GM21526 (cell line): Measurements from ENCODE around the gene TOGARAM2.
"Not testable (repeated sequence)": the region's sequence is repeated elsewhere in the genome, so short reads cannot be mapped to it uniquely, and the experiment has no call there.

Source experiments
- ATAC-seq: cut with Tn5 transposase; IDR thresholded peaks from one replicate; pipeline ENCODE4 v1.9.1; 2021; ENCODE audit warnings: moderate library complexity; ENCODE audit not compliant: unreplicated experiment, low FRiP score

TOGARAM2 gene

DNA sequence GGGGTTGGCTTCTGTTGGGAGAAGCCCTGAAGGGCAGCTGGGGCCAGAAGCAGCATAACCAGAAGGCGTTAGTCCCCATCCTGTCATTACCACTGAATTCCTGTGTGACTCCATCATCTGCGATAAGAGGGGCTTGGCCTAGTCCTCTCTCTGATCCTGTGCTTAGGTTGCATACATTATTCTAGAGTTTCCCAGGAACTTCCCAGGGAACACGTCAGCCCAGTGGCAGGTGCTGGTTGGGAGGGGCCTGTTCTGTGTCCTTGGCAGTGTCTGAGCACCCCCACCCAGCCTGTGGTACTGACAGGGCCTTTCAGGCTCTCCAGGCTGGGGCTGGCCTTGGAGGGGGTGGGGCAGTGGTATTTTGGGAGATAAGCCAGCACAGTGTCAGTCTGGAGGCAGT lies 4.5 kb upstream of the TOGARAM2 start:
- ATAC-seq, result no peak

DNA sequence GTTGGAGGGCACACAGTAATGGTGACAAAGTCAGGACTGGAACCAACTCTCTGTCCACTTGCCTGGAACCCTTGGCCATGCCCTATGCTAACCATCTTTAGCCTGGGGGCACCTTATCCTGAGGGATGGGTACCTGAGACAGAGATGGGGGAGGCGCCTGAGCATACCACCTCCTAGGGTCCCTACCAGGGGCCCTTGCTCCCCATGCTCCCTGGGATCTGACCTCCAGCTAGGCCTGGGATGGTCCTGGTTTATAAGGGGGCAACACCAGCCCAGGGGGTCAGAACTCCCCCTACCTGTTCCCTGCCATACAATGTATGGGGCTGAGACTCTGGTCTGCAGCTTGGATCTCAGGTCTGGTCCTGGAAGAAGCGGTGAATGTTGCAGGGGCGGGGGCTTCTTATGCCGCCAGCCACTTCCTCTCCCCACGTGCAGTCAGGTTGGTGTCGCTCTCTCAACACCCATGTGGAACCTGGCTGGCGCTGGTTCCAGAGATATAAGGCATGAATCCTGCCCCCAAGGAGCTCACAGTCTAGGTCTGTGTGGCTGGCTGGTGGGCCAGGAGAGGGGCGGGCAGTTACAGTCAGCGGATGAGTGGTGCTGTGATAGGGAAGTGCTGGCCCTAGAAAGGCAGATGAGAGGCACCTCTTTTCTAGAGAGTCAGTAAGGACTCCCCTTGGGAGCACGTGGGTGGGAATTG lies 3.8 kb upstream of the TOGARAM2 start:
- no peak for ATAC-seq

DNA sequence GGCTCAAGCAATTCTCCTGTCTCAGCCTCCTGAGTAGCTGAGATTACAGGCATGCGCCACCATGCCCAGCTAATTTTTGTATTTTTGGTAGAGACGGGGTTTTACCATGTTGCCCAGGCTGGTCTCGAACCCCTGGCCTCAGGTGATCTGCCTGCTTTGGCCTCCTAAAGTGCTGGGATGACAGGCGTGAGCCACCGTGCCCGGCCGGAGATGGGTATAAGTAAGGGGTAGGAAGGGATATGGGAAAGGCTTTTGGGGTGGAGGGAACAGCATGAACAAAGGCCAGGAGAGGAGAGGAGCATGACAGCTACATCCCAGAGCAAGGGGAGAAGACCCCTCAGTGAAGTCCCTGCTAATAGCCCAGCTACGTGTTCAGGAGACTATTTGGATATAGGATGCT lies 3.1 kb upstream of the TOGARAM2 start:
- not testable (repeated sequence) for ATAC-seq

DNA sequence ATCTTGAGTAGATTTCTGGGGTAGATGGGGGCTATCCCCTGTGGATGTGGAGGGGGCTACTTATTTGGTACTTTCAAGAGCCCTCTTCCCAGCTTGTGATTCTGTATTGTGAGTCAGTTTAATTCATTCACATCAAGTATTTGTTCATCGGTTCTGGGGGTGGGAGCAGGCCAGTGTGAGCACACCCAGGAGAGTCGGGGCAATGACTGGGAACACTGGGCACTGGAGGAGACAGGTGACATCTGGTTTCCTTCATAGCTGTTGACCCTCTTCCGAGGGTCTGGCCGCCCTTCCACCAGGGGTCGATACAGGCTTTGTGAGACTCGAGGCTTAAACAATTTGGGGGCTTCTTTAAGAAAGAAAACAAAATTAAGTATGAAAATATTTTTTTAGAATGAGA lies 2.5 kb upstream of the TOGARAM2 start:
- ATAC-seq, result no peak

DNA sequence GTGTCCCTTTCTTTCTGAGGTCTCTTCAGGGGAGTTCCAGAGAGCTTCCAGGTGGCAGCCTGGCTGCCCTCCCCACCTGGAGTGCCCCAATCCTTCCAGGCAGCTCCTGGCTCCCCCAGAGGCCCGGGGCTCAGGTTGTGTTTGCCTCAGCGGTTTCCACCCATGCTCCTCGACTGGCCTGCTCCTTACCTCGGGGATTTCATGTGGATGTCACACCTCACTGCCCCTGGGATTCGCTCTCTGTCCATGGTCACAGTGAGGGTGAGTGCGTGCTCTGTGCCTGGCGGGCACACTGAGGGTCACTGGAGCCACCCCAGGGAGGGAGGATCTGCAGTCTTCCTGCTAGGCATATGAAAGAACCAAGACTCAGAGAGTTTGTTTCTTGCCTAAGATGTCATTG lies 2.1 kb upstream of the TOGARAM2 start:
- ATAC-seq, result no peak

DNA sequence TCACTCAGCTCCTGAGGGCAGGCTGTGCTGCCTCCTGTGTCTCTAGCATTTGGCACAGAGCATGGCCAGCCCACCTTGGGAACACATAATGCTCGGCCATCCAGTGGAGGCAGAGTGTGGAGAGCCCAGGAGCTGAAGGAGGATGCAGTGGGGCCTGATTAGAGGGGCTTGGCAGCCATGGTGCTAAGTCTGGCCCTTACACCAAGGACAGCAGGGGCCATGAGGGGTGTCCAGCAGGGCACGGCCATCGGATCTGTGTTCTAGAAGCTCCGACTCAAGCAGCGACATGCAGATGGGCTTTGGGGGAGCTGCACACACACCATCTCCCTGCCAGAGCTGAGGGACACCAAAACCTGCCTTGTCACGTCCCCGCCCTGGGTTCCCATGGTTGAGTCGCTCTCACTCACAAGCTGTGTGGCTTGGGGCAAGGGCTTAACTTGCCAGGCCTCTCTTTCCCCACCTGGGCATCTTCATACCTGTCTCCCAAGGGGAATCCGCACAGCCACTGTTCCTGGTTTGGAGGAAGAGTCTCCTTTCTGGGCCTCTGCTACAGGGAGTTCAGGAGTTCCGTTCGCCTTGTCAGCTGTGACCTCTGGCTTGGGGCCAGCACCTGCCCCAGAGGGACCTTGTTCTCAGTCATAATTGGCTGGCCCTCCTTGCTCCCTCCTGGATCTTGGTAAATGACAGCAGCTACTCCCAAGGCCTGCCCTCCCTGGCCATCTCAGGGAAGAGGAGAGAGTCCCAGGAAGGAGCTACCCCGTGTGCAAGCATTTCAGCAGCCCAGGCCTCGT lies 1.3 kb upstream of the TOGARAM2 start:
- ATAC-seq, result no peak

DNA sequence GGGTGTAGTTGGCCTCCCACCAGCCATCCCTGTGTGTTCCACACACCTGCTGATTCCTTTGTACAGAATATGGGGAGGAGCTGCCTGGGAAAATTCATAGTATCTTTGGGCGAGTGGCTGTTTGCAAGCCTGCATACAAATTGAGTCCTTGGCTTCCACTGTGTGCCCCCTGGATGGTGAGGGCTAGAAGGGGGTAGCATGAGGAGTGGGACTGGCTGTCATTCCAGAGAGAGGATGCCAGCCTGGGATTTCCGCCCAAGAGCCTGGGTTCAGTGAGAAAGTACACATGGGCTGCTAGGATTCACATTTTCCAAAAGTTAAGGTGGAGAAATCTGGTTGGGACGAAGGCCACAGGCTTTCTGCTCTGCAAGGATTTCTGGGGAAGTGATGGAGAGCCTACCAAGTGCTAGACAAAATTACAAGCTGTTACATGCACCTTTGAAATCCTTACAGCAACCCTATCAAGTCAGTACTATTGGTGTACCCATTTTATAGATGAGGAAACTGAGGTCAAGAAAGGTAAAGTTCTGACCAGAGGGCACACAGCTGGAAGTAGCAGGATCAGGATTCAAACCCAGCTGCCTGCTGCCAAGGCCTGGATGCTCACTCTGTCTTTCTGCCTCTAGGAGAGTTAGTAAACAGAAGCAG lies 606 bp upstream of the TOGARAM2 start:
- no peak for ATAC-seq

DNA sequence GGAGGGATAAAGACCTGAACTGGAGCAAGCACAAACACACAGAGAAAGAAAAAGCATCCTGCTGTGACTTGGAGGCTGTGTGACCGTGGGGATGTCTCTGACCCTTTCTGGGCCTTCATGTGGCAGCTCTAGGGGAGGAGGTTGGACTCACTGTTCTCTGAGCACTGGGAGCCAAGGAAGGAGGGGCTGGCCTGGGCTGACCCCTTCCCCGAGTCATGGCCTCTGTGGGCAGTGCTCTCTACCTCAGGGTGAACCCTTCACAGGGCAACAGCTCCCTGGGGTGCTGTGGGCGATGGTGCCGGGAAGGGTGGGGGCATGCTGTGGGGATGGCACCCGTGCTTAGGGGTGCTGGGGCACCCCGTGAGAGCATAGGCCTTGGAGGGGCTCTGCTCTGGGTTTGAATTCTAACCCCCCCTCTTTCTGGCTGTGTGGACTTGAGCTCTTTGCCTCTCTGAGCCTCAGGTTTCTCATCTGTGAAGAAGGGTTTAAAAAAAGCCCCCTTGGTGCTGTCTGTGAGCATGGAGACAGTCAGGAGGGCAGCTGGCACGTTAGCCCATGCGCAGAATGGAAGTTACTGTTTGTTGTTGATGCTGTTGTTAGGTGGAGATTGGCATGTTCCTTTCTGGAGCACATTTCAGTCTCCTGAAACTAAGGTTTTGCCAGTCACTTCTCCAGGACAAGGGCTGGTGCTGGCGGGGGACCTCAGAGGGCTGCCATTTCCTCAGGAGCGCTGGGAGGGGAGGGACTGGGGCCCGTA lies 700 bp downstream of the TOGARAM2 start:
- ATAC-seq, result no peak

DNA sequence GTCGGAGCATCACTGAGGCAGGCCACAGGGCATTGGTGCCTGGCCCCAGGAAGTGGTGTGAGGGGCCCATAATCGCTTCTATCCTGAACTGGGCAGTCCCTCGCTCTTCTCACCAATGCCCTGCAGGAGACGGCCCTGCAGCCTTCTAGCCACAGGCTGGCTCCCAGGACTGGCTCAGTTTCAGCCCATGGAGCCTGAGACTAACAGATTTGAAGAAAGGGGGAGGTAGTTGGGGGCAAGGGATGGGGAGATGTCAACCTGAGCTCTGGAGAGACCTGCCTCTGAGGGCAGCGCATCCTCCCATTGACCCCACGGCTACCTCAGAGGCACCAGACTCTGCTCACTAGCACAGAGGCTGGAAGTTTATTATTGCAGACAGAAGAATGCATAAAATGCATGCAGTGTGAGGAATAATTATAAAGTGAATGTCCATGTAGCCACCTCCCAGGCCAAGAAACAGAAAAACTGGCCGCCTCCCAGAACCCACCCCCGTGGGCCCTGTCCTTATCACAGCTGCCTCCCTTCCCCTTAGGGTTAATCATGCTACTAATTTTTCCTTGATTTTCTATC lies 1.4 kb downstream of the TOGARAM2 start:
- ATAC-seq, result no peak

DNA sequence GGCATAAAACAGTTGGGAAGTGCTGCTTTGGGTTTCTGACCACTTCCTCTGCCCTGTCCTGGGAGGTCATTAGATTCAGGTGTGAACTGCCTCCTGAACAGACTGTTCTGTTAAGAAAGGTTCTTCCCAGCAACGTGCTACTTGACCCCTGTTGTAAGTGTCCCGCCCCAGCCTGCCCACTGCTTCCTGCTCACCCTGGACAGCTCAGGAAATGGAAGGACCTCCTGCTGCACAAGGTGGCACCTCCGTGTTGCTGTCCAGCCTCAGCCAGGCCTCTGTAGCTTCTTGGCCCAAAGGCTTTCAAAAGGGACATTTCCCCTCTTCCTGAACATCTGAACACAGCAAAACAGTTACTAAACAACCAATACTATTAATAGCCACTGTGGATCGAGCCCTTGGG lies 5.3 kb downstream of the TOGARAM2 start:
- no peak for ATAC-seq

DNA sequence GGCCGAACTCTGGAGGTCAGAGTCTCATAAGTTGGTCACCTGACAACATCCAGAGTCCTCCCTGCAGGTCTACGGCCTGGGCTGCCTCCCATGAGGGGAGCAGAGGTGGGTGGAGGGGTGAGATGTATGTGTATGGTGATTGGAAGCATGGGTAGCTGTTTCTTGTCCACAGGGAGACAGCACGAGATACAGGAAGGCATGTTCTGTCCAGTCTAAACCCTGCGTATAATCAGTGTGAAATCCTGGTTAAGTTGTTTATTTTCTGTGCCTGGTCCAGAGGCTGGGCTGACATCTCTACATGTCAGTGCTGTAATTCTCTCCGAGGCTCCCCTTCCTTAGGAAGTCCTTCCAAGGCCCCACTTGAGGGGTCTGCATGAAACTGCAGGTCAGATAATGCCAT lies 8.9 kb downstream of the TOGARAM2 start:
- ATAC-seq, result no peak

DNA sequence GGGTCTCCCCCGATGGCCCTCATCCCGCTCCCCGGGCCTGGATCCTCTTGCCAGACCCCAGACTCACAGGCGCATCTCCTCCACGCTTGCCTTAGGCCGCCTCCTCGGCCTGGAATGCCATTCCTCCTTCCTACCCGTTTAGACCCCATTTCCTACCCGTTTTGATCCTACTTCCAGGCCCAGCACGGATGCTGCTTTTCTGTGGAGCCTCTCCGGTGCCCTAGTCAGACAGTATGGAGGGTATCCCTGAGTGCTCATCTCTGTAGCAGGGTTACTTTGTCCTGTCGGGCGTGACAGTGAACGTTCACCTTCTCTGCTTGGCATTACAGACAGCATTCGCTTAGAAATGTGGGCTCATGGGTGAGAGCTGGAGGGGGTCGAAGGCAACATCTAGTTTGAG lies 9.3 kb downstream of the TOGARAM2 start:
- no peak for ATAC-seq

DNA sequence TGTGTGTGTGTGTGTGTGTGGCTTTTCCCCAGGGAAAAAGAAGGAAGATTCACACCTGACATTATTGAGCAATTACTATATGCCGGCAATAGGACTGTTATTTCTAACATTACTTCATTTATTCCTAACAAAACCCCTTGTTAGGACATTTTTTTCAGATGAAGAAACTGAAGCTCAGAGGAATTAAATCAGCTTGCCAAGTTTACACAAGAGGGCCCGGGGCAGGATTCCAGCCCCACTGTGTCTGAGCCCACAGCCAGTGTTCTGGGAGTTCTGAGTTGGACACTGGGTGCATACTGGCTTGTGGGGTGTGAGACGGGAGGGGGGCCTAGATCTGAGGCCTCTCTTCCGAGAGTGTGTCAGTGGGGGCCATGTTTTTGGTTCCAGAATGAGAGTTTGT lies 9.9 kb downstream of the TOGARAM2 start:
- ATAC-seq, result no peak

DNA sequence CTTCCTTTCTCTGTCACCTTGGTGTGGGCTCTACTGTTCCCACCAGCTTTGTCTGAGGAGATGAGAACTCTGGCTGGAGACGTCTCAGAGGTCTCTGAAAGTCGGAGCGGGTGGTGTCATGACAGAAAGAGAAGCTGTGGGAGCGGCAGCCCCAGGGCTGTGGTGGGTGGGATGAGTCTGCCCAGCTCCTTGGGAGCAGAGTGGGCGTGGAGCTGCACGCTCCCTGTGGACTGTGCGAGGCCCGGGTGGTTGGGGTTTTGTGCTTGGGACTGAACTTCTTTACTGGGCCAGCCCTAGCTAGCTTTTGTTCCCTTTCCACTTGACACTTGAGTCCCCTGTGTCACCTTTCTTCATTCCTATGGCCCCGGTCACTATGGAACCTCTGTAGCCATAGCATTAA lies 10.4 kb downstream of the TOGARAM2 start:
- ATAC-seq, result no peak

DNA sequence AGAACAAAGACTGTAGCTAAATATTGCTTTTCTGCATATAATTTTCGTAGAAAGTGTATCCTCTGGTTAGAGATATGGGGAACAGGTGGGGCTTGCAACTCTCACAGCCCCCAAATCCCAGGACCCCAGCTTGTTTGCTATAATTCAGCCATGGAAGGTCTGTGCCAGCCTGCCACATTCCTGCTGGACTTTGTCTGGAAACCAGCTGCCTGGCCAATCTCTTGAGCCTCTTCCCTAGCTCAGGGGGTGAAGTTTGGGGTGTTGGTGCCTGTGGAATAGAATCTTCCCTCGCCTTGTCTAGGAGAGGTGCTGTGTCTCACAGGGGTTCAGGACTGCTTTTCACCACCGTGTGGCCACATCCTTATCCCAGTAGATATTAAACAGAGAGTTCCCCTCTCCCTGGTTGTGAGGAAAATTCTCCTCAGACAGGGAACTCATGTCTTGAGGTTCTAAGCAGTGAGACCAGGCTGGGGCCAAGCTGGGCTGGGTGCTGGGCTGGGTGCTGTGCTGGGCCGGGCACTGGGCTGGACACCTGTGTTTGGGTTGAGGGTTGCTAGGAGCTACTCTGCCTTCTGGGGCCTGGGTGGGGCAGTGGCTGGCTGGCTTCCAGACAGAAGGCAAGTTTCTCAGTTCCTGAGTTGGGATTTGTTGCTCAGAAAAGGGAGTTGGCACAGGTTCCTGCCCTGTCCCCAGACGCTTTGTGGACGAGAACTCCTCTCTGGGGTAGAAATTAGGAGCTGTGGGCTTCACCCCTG lies 12.3 kb downstream of the TOGARAM2 start:
- no peak for ATAC-seq

DNA sequence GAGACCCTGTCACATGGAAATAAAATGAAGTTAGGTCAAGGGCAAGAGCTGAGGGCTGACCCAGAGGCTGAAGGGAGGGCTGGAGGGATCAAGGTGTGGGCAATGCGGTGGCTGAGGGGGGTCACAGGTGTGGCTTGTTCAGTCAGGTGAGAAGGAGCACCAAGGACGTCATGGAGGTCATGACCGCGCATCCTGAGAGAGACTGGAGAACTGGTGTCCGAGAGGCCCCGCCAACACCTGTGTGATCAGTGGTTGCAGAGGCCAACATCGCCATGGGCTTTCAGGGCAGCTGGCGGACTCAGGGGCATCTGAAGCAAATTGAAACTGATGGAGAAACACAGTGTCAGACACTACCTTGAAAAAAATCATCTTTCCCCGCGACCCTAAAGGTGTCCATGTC lies 13.0 kb downstream of the TOGARAM2 start:
- no peak for ATAC-seq

DNA sequence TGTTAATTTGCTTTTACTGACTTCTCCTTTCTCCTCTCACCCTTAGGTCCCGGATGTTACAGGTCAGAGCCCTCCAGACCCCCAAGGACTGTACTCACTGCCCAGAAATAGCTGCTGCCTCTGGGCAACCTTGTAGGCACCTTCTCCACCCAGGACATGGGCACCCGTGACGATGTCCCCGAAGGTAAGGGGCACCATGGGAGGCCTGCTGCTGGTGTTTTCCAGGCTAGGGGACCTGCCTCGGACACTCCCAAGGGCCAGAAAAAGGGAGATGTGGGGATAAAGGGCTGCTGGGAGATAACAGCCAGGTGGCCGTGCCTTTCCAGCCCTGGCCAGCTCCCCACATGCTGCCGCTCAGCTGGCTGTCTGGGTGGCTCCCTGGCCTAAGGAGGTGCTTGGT lies 13.6 kb downstream of the TOGARAM2 start:
- no peak for ATAC-seq

DNA sequence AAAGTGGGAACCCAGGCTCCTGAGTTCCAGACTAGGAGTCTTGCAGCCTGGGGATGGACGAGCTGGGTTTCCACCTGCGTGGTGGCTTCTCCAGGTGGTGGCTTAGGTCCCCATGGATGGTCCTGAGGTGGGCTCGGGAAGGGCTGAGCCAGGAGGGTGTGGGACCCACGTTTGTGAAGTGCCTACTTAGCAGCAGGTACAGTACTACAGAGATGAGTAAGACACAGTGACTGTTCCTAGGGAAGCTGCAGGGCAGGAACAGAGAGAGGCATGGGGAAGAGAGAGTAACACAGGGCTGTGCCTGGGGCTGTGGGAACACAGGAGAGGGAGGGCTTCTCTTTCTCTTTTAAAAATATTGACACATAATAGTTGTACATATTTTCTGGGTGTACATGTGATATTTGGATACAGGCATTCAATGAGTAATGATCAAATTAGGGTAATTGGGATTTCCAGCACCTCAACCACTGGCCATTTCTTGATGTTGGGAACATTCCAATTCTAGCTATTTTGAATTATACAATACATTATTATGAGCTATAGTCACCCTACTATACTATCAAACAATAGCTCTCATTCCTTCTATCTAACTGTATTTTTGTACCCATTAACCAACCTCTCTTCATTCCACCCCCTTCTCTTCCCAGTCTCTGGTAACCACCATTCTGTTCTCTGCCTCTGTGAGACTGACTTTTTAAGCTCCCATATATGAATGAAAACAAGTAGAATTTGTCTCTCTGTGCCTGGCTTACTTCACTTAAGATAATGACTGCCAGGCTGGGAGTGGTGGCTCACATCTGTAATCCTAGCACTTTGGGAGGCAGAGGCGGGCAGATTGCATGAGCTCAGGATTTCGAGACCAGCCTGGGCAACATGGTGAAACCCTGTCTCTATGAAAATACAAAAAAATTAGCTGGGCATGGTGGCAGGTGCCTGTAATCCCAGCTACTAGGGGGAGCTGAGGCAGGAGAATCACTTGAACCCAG lies 15.0 kb downstream of the TOGARAM2 start:
- no peak for ATAC-seq
